GM21447 (cell line): ENCODE measurements around the gene GART.
"Not testable (repeated sequence)": the region's sequence is repeated elsewhere in the genome, so short reads cannot be mapped to it uniquely, and the experiment has no call there.

Experiments
- ATAC-seq: cut with Tn5 transposase; IDR thresholded peaks from one replicate; pipeline ENCODE4 v1.9.1; 2021; ENCODE audit not compliant: unreplicated experiment

Gene GART

DNA sequence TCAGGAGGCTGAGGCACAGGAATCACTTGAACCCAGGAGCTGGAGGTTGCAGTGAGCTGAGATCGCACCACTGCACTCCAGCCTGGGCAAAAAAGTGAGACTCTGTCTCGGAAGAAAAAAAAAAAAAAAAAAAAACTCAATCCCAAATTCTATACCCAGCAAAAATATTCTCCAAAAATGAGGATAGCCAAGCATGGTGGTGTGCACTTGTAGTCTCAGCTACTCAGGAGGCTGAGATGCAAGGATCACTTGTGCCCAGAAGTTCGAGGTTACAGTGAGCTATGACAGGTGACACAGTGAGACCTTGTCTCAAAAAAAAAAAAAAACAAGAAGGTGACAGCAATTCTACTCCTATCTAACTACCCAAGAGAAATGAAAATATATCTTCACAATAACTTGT lies 68.6 kb downstream of the GART start:
- ATAC-seq = no peak

DNA sequence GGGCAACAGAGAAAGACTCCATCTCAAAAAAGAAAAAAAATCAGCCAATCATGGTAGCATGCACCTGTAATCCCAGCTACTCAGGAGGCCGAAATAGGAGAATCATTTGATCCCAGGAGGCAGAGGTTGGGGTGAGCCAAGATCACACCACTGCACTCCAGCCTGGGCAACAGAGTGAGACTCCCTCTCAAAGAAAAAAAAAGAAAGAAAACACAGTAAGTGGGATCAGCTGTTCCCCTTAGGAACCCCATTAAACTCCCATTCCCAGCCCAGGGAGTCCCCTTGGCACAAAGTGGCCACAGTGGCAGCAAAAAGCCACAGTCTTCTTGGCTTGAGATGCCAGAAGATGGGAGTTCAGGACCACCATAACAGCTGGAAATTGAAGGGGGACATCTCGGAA lies 71.2 kb downstream of the GART start:
- ATAC-seq = no peak

DNA sequence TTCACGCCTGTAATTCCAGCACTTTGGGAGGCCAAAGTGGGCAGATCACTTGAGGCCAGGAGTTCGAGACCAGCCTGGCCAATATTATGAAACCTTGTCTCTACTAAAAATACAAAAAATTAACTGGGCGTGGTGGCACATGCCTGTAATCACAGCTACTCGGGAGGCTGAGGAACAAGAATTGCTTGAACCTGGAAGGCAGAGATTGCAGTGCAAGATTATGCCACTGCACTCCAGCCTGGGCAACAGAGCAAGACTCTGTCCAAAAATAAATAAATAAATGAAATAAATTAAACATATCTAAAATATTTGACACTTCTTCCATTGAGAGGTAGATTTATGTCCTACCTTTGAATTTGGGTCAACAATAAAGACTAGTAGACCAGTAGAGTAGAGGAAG lies 72.7 kb downstream of the GART start:
- not testable (repeated sequence) for ATAC-seq

DNA sequence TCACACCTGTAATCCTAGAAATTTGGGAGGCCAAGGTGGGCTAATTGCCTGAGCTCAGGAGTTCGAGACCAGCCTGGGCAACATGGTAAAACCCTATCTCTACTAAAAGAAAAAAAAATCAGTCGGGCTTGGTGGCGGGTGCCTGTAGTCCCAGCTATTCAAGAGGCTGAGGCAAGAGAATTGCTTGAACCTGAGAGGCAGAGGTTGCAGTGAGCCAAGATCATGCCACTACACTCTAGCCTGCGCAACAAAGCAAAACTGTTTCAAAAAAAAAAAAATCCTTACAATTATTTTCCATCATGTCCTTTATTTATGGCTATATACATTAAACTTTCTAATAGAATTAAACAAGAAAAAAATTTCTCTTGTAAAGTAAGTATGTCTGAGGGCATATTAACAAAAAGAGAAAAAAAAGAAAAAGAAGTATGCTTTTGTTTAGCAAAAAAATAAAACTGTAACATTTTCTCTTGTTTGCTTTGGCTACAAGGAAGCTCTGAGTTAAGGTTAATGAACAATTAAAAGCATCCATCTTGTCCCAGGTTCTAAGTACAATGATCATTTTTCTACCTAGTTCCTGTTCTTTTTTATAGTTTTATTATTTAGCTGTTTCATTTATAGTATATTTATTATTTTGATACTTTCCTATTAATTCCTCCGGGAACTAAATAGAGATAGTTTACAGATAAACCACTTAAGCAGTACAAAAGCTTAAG lies 80.2 kb downstream of the GART start:
- no peak for ATAC-seq

DNA sequence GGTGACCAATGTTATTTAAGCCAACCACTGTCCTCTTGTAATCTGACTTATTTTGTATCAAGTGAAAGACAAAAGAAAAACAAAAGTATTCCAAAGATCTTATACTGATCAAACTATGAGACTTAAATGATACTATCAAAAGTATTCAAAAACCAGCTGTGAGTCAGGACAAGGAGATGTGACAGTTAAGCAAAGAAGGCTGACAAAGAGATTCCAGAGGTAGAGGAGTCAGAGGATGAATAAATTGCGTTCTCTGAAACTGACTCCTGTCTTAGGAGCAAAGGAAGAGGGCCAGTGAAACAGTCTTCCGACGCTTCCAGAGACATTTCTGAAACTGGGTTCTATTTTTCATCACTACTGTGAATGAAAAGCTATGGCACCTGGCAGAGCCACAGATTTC lies 83.1 kb downstream of the GART start:
- ATAC-seq = no peak

DNA sequence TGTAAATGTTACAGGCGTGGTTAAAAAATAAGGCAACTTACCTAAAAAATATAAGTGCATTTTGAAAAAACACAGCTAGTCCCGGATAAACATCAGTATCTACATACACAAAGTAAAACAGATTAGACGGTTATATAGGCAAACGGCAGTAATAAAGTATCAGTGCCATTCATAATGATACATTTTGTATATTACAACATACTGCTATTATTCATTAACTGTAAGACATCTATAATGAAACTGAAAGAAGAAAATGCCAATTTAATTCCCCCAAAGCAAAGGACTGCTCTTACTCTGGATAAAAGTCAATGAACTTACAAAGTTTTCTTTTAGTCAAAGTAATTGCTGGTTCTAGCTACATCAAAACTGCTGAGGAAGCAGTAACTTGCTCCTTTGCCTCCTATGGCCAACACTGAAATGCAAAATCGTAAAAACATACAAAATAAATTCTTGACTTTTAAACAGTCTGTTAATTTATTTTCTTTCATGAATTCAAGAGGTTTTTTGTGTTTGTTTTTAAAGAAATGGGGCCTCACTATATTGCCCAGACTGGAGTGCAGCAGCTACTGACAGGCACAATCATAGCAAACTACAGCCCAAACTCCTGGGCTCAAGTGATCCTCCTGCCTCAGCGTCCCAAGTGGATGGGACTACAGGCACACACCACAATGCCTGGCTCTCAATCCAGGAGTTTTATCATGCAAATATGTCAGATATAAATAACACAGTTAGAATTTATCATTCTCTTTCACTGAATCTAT lies 86.1 kb downstream of the GART start:
- ATAC-seq = no peak
